ENCODE data around the gene STKLD1. TPM values are rescaled to one million over a fixed set of nuclear protein-coding genes. Genes with fewer than 3 reads are reported as not detected.

STKLD1 gene
- total RNA-seq, 3 donors from 2014 or later: 0.41 to 1.4 (median 1.3) TPM

- Histone ChIP-seq H3K9me3 (no peaks in the 10 kb centered on the region), H3K4me1 (ENCODE audit: low read depth) (peaks cover 22% of the 10 kb centered on the region), H3K4me3 (no peak overlapping the region), H3K36me3 (ENCODE audit: low read depth) (peaks cover 20% of the 10 kb centered on the region)
- no peak for ATAC-seq
- intact Hi-C loops (cut with DNase I, micrococcal nuclease): no loop called here
- no peak for TF ChIP-seq CTCF (IDR thresholded peaks at IDR 0.05)
- DNase-seq: peak in 1 of 3 donors; percentile 19
Measured at GRCh38 chr9:133354766-133355165, 21.4 kb upstream of the STKLD1 start.

GRCh38 chr9:133355881-133356357 lies 20.2 kb upstream of the STKLD1 start:
- ATAC-seq (peak; percentile 52), DNase-seq (no peak)
- intact Hi-C loops (cut with DNase I, micrococcal nuclease): no loop called here
- H3K9me3 ChIP-seq: no peaks in the 10 kb centered on the region
- TF ChIP-seq CTCF (IDR thresholded peaks at IDR 0.05): no peak
- H3K4me1 ChIP-seq (ENCODE audit: low read depth): peaks cover 20% of the 10 kb centered on the region
- peaks cover 9% of the 10 kb centered on the region for H3K36me3 ChIP-seq (ENCODE audit: low read depth)
- peak overlapping the region; percentile 65 for H3K4me3 ChIP-seq

- peak within 1 kb of the TSS; percentile 65 for H3K4me3 ChIP-seq
- peaks cover 20% of the 10 kb centered on the region for H3K4me1 ChIP-seq (ENCODE audit: low read depth)
- peak; percentile 94 to 95 (median 95) for DNase-seq
- no peak for TF ChIP-seq CTCF (IDR thresholded peaks at IDR 0.05)
- H3K9me3 ChIP-seq: no peaks in the 10 kb centered on the region
- peak; percentile 95 for ATAC-seq
- H3K36me3 ChIP-seq (ENCODE audit: low read depth): peaks cover 7% of the 10 kb centered on the region
- intact Hi-C loops (cut with DNase I, micrococcal nuclease): no loop called here
Measured at GRCh38 chr9:133356391-133357091, 19.6 kb upstream of the STKLD1 start, which contains the start of the genes SURF1 and SURF2. TSS of gene SURF1 (minus strand) at chr9:133356487. CDS start at chr9:133356453, 34 bp downstream. TSS of gene SURF2 (plus strand) at chr9:133356550. CDS start at chr9:133356593, 43 bp downstream.

GRCh38 chr9:133357656-133358055 lies 18.5 kb upstream of the STKLD1 start:
- intact Hi-C loops (cut with DNase I, micrococcal nuclease): no loop called here

More at GRCh38 chr9:133357656-133358055, 18.5 kb upstream of the STKLD1 start:
- peaks cover 6% of the 10 kb centered on the region for H3K36me3 ChIP-seq (ENCODE audit: low read depth)
- no peak overlapping the region for H3K4me3 ChIP-seq
- ATAC-seq: no peak
- H3K4me1 ChIP-seq (ENCODE audit: low read depth): peaks cover 20% of the 10 kb centered on the region
- peak in 1 of 3 donors; percentile 28 for DNase-seq
- H3K9me3 ChIP-seq: no peaks in the 10 kb centered on the region
- TF ChIP-seq CTCF (IDR thresholded peaks at IDR 0.05): no peak

Data from mucosa of descending colon (tissue), 3 donors.